Panc1 (cell line): ENCODE data around the gene IGSF23. TPM values are rescaled to one million over a fixed set of nuclear protein-coding genes. Genes with fewer than 3 reads are reported as not detected.

ENCODE experiments used
- ATAC-seq: fragments of 200-7000 bp; cut with Tn5 transposase; 2 replicates; pipeline ENCODE4 v1.9.1; 2020; ENCODE audit warnings: mild to moderate bottlenecking, moderate library complexity
- BruUV-seq: library from RNA; stranded (reverse); fragments of 400-500 nt; replicated peaks from 2 replicates; lab custom pipeline; 2021; lab: Mats Ljungman, UMichigan
- CTCF ChIA-PET: fragments of 300-600 bp; sonication (Branson Sonifier 250); formaldehyde crosslinking; loops from one replicate; lab custom pipeline; 2022; ENCODE audit warnings: antibody characterized with exemption; lab: Charles Lee
- POLR2A ChIA-PET: fragments of 300-600 bp; sonication (Branson Sonifier 250); formaldehyde crosslinking; loops from one replicate; lab custom pipeline; 2022; ENCODE audit warnings: antibody characterized with exemption; lab: Charles Lee
- DNase-seq: peaks from one replicate; pipeline ENCODE4 v3.0.0-alpha.2; 2010; ENCODE audit warnings: low read depth, low spot score
- H3K27ac ChIP-seq: 2 replicates; pipeline ENCODE4 v1.5.1; 2011; ENCODE audit warnings: mild to moderate bottlenecking, low read length, inconsistent platforms
- H3K27me3 ChIP-seq: fragments of 200-500 bp; sonication (Bioruptor generic); 2 replicates; pipeline ENCODE4 v1.6.0; 2014; ENCODE audit warnings: low read length, inconsistent platforms; ENCODE audit not compliant: control insufficient read depth, insufficient read depth
- H3K36me3 ChIP-seq: fragments of 200-500 bp; sonication (Bioruptor generic); 2 replicates; pipeline ENCODE4 v1.5.1; 2014; ENCODE audit warnings: inconsistent platforms, mild to moderate bottlenecking, low read length, moderate library complexity; ENCODE audit not compliant: control insufficient read depth, insufficient read depth
- H3K4me1 ChIP-seq: 2 replicates; pipeline ENCODE4 v1.5.1; 2011; ENCODE audit warnings: inconsistent platforms, mild to moderate bottlenecking, low read length, moderate library complexity; ENCODE audit not compliant: control insufficient read depth, insufficient read depth
- H3K4me3 ChIP-seq, 2 experiments: 2 replicates each; pipeline ENCODE4 v1.5.1; 2011 to 2012; ENCODE audit warnings: low read depth in 2 of 2, low read length in 2 of 2, mild to moderate bottlenecking in 2 of 2, inconsistent platforms in 1 of 2, moderate library complexity in 1 of 2
- H3K9me3 ChIP-seq: fragments of 200-500 bp; sonication (Bioruptor generic); 2 replicates; pipeline ENCODE4 v1.5.1; 2014; ENCODE audit warnings: low read depth, mild to moderate bottlenecking, inconsistent platforms, low read length, moderate library complexity; ENCODE audit not compliant: control insufficient read depth, insufficient read depth
- POLR2AphosphoS5 ChIP-seq: IDR thresholded peaks from 2 replicates; pipeline ENCODE4 v1.6.1; 2012; ENCODE audit warnings: mild to moderate bottlenecking, low read depth, low read length, moderate library complexity
- SIN3A ChIP-seq: IDR thresholded peaks from 2 replicates; pipeline ENCODE4 v1.6.1; 2012; ENCODE audit warnings: low read depth, mild to moderate bottlenecking, low read length, moderate library complexity, borderline replicate concordance; ENCODE audit not compliant: insufficient read depth
- TCF7L2 ChIP-seq: IDR thresholded peaks from 2 replicates; pipeline ENCODE4 v1.6.1; 2011; ENCODE audit warnings: mild to moderate bottlenecking, low read depth, low read length, inconsistent platforms
- in situ Hi-C: cut with HindIII; loops from 2 replicates; pipeline ENCODE4 v1.10.0; 2016; ENCODE audit warnings: low sequenced_read_pairs, low pct_unique_long_range_greater_than_20kb
- intact Hi-C: fragments of 100-400 bp; cut with micrococcal nuclease; formaldehyde crosslinking; loops from one replicate; pipeline ENCODE4 v1.10.0; 2022; ENCODE audit not compliant: unreplicated experiment
- total RNA-seq: library from RNA; stranded (reverse); gene quantifications from one replicate; pipeline ENCODE4 v1.2.1, GENCODE V29; 2021; ENCODE audit not compliant: unreplicated experiment
- TF ChIP-seq, protein P1 (sequence below), 2 experiments: IDR thresholded peaks; 2 replicates each; pipeline ENCODE4 v1.6.1; 2011 to 2012; ENCODE audit warnings: low read depth in 2 of 2, control low read depth in 1 of 2, low read length in 1 of 2, mild to moderate bottlenecking in 1 of 2, moderate library complexity in 1 of 2; ENCODE audit not compliant: insufficient read depth in 1 of 2
- TF ChIP-seq, protein P2 (sequence below): fragments of 450-650 bp; IDR thresholded peaks from 2 replicates; pipeline ENCODE4 v1.5.1; 2017; ENCODE audit warnings: mild to moderate bottlenecking

The IGSF23 gene
- total RNA-seq, 1 experiment from 2014 or later = not detected

DNA sequence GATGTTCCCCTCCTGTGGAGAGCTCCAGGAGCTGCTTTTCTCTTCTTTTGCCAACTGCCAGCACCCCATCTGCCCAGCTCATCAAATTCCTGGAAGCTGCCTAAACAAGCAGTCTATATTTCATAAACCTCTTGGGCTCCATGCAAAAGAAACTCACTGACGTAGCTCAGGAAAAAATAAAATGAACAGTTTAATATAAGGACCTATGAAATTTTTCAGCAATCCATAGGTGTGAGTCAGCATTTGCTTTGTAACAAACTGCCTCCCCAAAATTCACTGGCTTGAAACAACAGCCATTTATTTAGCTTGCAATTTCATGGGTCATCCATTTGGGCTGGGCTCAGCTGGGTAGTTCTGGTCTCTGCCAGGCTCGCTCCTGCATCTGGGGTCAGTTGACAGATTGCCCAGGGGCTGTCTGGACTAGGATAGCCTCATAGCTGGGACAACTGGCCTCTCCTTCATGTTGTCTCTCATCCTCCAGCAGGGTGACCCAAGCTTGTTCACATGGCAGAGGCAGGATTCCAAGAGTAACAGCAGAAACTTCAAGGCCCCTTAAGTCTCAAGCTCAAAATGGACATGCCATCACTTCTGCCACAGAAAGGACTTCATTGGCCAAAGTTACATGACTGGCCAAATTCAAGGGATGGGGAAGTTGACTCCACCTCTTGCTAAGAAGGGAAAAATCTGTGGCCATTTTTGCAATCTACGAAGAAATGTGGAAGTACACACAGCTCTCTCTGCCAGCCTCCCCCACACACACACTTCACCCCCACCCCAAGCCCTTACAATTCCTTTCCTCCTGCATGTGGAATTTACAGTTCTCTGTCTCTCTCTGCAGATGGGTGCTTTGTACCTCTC lies 22.4 kb downstream of the IGSF23 start:
- DNase-seq (no peak), ATAC-seq (no peak)
- TF ChIP-seq TCF7L2 (no peak), SIN3A (no peak), POLR2AphosphoS5 (no peak)
- TF ChIP-seq, protein P1, sequence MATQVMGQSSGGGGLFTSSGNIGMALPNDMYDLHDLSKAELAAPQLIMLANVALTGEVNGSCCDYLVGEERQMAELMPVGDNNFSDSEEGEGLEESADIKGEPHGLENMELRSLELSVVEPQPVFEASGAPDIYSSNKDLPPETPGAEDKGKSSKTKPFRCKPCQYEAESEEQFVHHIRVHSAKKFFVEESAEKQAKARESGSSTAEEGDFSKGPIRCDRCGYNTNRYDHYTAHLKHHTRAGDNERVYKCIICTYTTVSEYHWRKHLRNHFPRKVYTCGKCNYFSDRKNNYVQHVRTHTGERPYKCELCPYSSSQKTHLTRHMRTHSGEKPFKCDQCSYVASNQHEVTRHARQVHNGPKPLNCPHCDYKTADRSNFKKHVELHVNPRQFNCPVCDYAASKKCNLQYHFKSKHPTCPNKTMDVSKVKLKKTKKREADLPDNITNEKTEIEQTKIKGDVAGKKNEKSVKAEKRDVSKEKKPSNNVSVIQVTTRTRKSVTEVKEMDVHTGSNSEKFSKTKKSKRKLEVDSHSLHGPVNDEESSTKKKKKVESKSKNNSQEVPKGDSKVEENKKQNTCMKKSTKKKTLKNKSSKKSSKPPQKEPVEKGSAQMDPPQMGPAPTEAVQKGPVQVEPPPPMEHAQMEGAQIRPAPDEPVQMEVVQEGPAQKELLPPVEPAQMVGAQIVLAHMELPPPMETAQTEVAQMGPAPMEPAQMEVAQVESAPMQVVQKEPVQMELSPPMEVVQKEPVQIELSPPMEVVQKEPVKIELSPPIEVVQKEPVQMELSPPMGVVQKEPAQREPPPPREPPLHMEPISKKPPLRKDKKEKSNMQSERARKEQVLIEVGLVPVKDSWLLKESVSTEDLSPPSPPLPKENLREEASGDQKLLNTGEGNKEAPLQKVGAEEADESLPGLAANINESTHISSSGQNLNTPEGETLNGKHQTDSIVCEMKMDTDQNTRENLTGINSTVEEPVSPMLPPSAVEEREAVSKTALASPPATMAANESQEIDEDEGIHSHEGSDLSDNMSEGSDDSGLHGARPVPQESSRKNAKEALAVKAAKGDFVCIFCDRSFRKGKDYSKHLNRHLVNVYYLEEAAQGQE (IDR thresholded peaks at IDR 0.05; ENCODE audit: insufficient read depth in 1 of 2, low read depth in 2 of 2, low read length in 1 of 2) = no peak
- TF ChIP-seq, protein P2, sequence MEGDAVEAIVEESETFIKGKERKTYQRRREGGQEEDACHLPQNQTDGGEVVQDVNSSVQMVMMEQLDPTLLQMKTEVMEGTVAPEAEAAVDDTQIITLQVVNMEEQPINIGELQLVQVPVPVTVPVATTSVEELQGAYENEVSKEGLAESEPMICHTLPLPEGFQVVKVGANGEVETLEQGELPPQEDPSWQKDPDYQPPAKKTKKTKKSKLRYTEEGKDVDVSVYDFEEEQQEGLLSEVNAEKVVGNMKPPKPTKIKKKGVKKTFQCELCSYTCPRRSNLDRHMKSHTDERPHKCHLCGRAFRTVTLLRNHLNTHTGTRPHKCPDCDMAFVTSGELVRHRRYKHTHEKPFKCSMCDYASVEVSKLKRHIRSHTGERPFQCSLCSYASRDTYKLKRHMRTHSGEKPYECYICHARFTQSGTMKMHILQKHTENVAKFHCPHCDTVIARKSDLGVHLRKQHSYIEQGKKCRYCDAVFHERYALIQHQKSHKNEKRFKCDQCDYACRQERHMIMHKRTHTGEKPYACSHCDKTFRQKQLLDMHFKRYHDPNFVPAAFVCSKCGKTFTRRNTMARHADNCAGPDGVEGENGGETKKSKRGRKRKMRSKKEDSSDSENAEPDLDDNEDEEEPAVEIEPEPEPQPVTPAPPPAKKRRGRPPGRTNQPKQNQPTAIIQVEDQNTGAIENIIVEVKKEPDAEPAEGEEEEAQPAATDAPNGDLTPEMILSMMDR = no peak
- H3K4me1 ChIP-seq = no peaks in the 10 kb centered on the region
- CTCF ChIA-PET = interaction anchor here (0.7 kb wide), 1 partner anchor 65 kb away, joined by 3 read pairs; no protein-coding TSS in a partner anchor
- BruUV-seq = no TSS peak
- no peak overlapping the region for H3K27ac ChIP-seq
- no peaks in the 10 kb centered on the region for H3K27me3 ChIP-seq
- no peaks in the 10 kb centered on the region for H3K36me3 ChIP-seq
- intact Hi-C loops (no loop called here), in situ Hi-C loops (no loop called here)
- no peaks in the 10 kb centered on the region for H3K9me3 ChIP-seq
- POLR2A ChIA-PET = no interaction called here
- H3K4me3 ChIP-seq = no peak overlapping the region

DNA sequence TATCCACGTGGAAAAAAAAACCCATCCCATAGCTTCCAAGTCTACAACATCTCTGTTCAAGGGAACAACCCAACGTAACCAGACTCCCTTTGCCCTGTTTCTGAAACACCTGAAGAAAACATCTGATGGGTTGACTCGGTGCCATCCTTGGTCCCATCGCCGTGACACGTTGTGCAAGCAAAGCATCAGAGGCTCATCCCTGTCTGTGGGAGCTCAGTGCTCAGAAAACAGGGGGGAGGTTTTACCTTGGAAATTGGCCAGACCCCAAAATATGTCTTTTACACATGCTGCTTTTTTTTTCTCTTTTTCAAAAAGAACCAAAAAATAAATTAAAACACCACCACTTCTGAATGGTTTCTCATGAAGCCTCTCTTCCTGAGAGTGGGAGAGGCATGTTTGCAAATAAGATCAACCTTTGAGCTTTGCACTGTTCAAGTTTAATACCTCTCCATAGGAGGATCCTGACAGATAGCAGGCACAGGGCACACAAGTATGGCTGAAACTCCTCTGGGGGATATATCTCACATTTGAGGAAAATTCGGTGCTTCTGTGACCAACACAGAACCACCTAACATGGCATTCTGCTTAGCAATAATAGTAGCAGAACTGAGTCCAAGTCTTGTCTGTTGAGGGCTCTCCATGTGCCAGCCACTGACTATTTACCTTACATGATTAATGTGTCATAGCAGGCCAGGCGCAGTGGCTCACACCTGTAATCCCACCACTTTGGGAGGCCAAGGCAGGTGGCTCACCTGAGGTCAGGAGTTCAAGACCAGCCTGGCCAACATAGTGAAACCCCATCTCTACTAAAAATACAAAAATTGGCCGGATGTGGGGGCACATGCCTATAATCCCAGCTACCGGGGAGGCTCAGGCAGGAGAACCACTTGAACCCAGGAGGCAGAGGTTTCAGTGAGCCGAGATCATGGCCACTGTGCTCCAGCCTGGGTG lies 23.4 kb downstream of the IGSF23 start:
- CTCF ChIA-PET = interaction anchor here (0.7 kb wide), 1 partner anchor 65 kb away, joined by 3 read pairs; no protein-coding TSS in a partner anchor
- H3K27ac ChIP-seq = no peak overlapping the region
- in situ Hi-C loops = no loop called here

More for the DNA sequence above, 23.4 kb downstream of the IGSF23 start:
- no TSS peak for BruUV-seq
- DNase-seq (no peak), ATAC-seq (no peak)
- intact Hi-C loops = no loop called here
- TF ChIP-seq SIN3A = no peak
- Histone ChIP-seq H3K27me3 (no peaks in the 10 kb centered on the region), H3K4me1 (no peaks in the 10 kb centered on the region), H3K36me3 (no peaks in the 10 kb centered on the region), H3K9me3 (no peaks in the 10 kb centered on the region), H3K4me3 (no peak overlapping the region)
- POLR2A ChIA-PET = no interaction called here
